Stimulated activated CD8-positive, alpha-beta memory T cell treated with anti-CD3 and anti-CD28 coated beads, Interleukin-2, amount 100 ng/mL, for 48 hours (primary cell): ENCODE results near the gene TLR1.
"Not testable (repeated sequence)": the region's sequence is repeated elsewhere in the genome, so short reads cannot be mapped to it uniquely, and the experiment has no call there.

Experiments
- DNase-seq, 2 donors: peaks; one replicate each; pipeline ENCODE4 v3.0.0-alpha.2; 2020; ENCODE audit warnings: low read depth in 2 of 2

TLR1 gene

GRCh38 chr4:38804654-38805295, at the start of gene TLR1:
Gene TLR1 (minus strand): TSS chr4:38804791. CDS start chr4:38798831, 5,960 bp downstream.
- no peak for DNase-seq

- no peak for DNase-seq
These were observed 41.4 kb upstream of the TLR1 start for GRCh38 chr4:38846015-38846414.

- DNase-seq: no peak
These were observed 38.4 kb upstream of the TLR1 start for GRCh38 chr4:38842994-38843393.

GRCh38 chr4:38837849-38838248, 33.3 kb upstream of the TLR1 start:
- no peak for DNase-seq

GRCh38 chr4:38837334-38837733, 32.7 kb upstream of the TLR1 start:
- no peak for DNase-seq

GRCh38 chr4:38834570-38834969, 30.0 kb upstream of the TLR1 start:
- DNase-seq: no peak

- no peak for DNase-seq
These were observed 28.3 kb upstream of the TLR1 start for GRCh38 chr4:38832624-38833528.

- no peak for DNase-seq
These were observed 27.6 kb upstream of the TLR1 start for GRCh38 chr4:38832206-38832605.

- DNase-seq: no peak
These were observed 27.1 kb upstream of the TLR1 start for GRCh38 chr4:38831653-38832052.

- DNase-seq: no peak
These were observed 24.6 kb upstream of the TLR1 start for GRCh38 chr4:38829237-38829636.

GRCh38 chr4:38823766-38824165, 19.2 kb upstream of the TLR1 start:
- DNase-seq: no peak

- DNase-seq: no peak
These were observed 18.2 kb upstream of the TLR1 start for GRCh38 chr4:38822748-38823303.

- no peak for DNase-seq
These were observed 17.1 kb upstream of the TLR1 start for GRCh38 chr4:38821739-38822138.

- DNase-seq: no peak
These were observed 15.9 kb upstream of the TLR1 start for GRCh38 chr4:38820329-38821061.

- no peak for DNase-seq
These were observed 15.0 kb upstream of the TLR1 start for GRCh38 chr4:38819569-38819968.

- DNase-seq: no peak
These were observed 13.9 kb upstream of the TLR1 start for GRCh38 chr4:38818441-38818976.

GRCh38 chr4:38815885-38816782, 11.5 kb upstream of the TLR1 start:
- DNase-seq: no peak

GRCh38 chr4:38814386-38814785, 9.8 kb upstream of the TLR1 start:
- DNase-seq: no peak

GRCh38 chr4:38811297-38811696, 6.7 kb upstream of the TLR1 start:
- no peak for DNase-seq

- not testable (repeated sequence) for DNase-seq
These were observed 2.9 kb upstream of the TLR1 start for GRCh38 chr4:38807462-38807861.

- not testable (repeated sequence) for DNase-seq
These were observed 1.7 kb upstream of the TLR1 start for GRCh38 chr4:38806251-38806650.
